OCI-LY1 (cell line): Measurements from ENCODE around the gene MCAT.

ENCODE experiments used
- CTCF ChIP-seq: fragments of 200-600 bp; sonication (generic), shearing (Covaris generic); IDR thresholded peaks from 2 replicates; pipeline ENCODE4 v1.5.1; 2017; ENCODE audit warnings: mild to moderate bottlenecking, antibody characterized with exemption, low read length, moderate library complexity, mixed read lengths
- EZH2 ChIP-seq: fragments of 200-600 bp; sonication (generic), shearing (Covaris generic); IDR thresholded peaks from 2 replicates; pipeline ENCODE4 v1.8.0; 2017; ENCODE audit warnings: borderline replicate concordance, mixed run types, mild to moderate bottlenecking, antibody characterized with exemption, low read length, moderate library complexity, mixed read lengths

GRCh38 chr22:43090130-43090789 lies 52.9 kb downstream of the MCAT start:
- TF ChIP-seq CTCF (peak; percentile 62), EZH2 (no peak)
